HepG2 (cell line): Measurements from ENCODE around the gene STK17A. TPM values are rescaled to one million over a fixed set of nuclear protein-coding genes. Genes with fewer than 3 reads are reported as not detected.

Source experiments
- ATAC-seq: fragments of 200-7000 bp; cut with Tn5 transposase; 3 replicates; pipeline ENCODE4 v1.9.1; 2020; ENCODE audit warnings: mild to moderate bottlenecking, moderate library complexity
- BruUV-seq: library from RNA; stranded (reverse); fragments of 400-500 nt; replicated peaks from 2 replicates; lab custom pipeline; 2021; lab: Mats Ljungman, UMichigan
- CTCF ChIA-PET: fragments of 300-600 bp; formaldehyde crosslinking; extraction: SDS; loops from one replicate; lab custom pipeline; 2021; ENCODE audit warnings: low total read pairs, inconsistent platforms, low intra/inter-chr PET ratio; lab: Yijun Ruan, JAX
- POLR2A ChIA-PET: fragments of 350-600 bp; sonication (Branson Sonifier 250); formaldehyde crosslinking; loops from one replicate; lab custom pipeline; 2020; ENCODE audit warnings: antibody characterized with exemption, inconsistent platforms; lab: Yijun Ruan, JAX
- DNase-seq: peaks from one replicate; pipeline ENCODE4 v3.0.0-alpha.2; 2015; ENCODE audit warnings: low spot score
- FAIRE-seq: peaks from 3 replicates; lab custom pipeline; 2011; peaks lifted over from hg19 to GRCh38; lab: Jason Lieb, UNC
- H2AFZ ChIP-seq: one replicate; pipeline ENCODE4 v1.6.1; 2011; ENCODE audit warnings: low read length, inconsistent platforms
- H3K27ac ChIP-seq: fragments of 300-600 bp; 3 replicates; pipeline ENCODE4 v1.8.0; 2011; ENCODE audit warnings: mixed run types, mild to moderate bottlenecking, mixed read lengths, low read length, inconsistent platforms; ENCODE audit not compliant: insufficient read depth; ENCODE audit errors: extremely low read length
- H3K27me3 ChIP-seq, 2 experiments: fragments of 200-600 bp in 1 of 2; 2 replicates in 1 of 2; 3 replicates in 1 of 2; pipeline versions ENCODE4 v1.6.0 to v1.8.0; 2011; ENCODE audit warnings: low read length in 2 of 2, mild to moderate bottlenecking in 2 of 2, moderate library complexity in 2 of 2, inconsistent platforms in 1 of 2; ENCODE audit not compliant: insufficient read depth in 2 of 2, control insufficient read depth in 1 of 2
- H3K36me3 ChIP-seq, 2 experiments: fragments of 200-600 bp in 1 of 2; replicated peaks in 1 of 2; 2 replicates in 1 of 2; 3 replicates in 1 of 2; pipeline versions ENCODE4 v1.5.1 to v1.8.0; 2011; ENCODE audit warnings: low read length in 2 of 2, inconsistent platforms in 1 of 2; ENCODE audit not compliant: insufficient read depth in 2 of 2, control insufficient read depth in 1 of 2
- H3K4me1 ChIP-seq: 2 replicates; pipeline ENCODE4 v1.5.1; 2012; ENCODE audit warnings: low read length, inconsistent platforms; ENCODE audit not compliant: insufficient read depth
- H3K4me2 ChIP-seq: 2 replicates; pipeline ENCODE4 v1.6.0; 2011; ENCODE audit warnings: low read depth, low read length, inconsistent platforms
- H3K4me3 ChIP-seq, 3 experiments: fragments of 200-600 bp in 1 of 3; sonication (generic), shearing (Covaris generic) in 1 of 3; replicated peaks in 1 of 3; 2 replicates each; pipeline ENCODE4 v1.5.1; 2011 to 2016; ENCODE audit warnings: low read length in 3 of 3, inconsistent platforms in 2 of 3, low read depth in 2 of 3, mild to moderate bottlenecking in 2 of 3, control low read depth in 1 of 3, mixed read lengths in 1 of 3; ENCODE audit not compliant: insufficient read depth in 1 of 3
- H3K79me2 ChIP-seq: one replicate; pipeline ENCODE4 v1.6.1; 2011; ENCODE audit warnings: low read length, inconsistent platforms; ENCODE audit not compliant: insufficient read depth
- H3K9ac ChIP-seq: 2 replicates; pipeline ENCODE4 v1.6.0; 2011; ENCODE audit warnings: mild to moderate bottlenecking, low read depth, low read length, inconsistent platforms; ENCODE audit not compliant: insufficient read depth
- H3K9me3 ChIP-seq: 2 replicates; pipeline ENCODE4 v1.5.1; 2012; ENCODE audit warnings: mild to moderate bottlenecking, low read length
- H4K20me1 ChIP-seq: 2 replicates; pipeline ENCODE4 v1.6.0; 2011; ENCODE audit warnings: inconsistent platforms, mild to moderate bottlenecking, low read length, moderate library complexity; ENCODE audit not compliant: insufficient read depth
- CBX2 ChIP-seq, 2 experiments: fragments of 200-600 bp in 1 of 2; sonication (generic); formaldehyde crosslinking in 1 of 2; IDR thresholded peaks; 2 replicates each; pipeline versions ENCODE4 v1.7.0 to v1.8.1; 2018 to 2022; ENCODE audit warnings: low read depth in 2 of 2, low read length in 1 of 2, mild to moderate bottlenecking in 1 of 2, missing genetic modification reagents in 1 of 2
- HMG20A ChIP-seq: IDR thresholded peaks from 2 replicates; pipeline ENCODE4 v1.6.1; 2016; ENCODE audit warnings: borderline replicate concordance
- IKZF4 ChIP-seq: sonication (generic); formaldehyde crosslinking; IDR thresholded peaks from 2 replicates; pipeline ENCODE4 v1.5.1; 2020; ENCODE audit warnings: borderline replicate concordance, mild to moderate bottlenecking, low read depth, missing genetic modification reagents; ENCODE audit errors: not compliant biosample characterization
- RAD21 ChIP-seq: fragments of 450-650 bp; formaldehyde crosslinking; IDR thresholded peaks from 2 replicates; pipeline ENCODE4 v1.5.0; 2020; ENCODE audit warnings: mild to moderate bottlenecking
- SATB2 ChIP-seq: sonication (generic); formaldehyde crosslinking; IDR thresholded peaks from 2 replicates; pipeline ENCODE4 v1.5.0; 2020; ENCODE audit warnings: missing genetic modification reagents
- SRSF1 ChIP-seq: fragments of 200-400 bp; formaldehyde crosslinking; optimal IDR thresholded peaks from 2 replicates; pipeline ENCODE3; 2017; ENCODE audit warnings: mild to moderate bottlenecking, low read depth, low read length, moderate library complexity
- STAT5B ChIP-seq: sonication (generic); formaldehyde crosslinking; IDR thresholded peaks from 2 replicates; pipeline ENCODE4 v1.4.0; 2020; ENCODE audit warnings: missing genetic modification reagents
- TP53 ChIP-seq: sonication (generic); formaldehyde crosslinking; conservative IDR thresholded peaks from 2 replicates; pipeline ENCODE4 v1.4.0; 2020; ENCODE audit warnings: missing genetic modification reagents
- U2AF2 ChIP-seq: fragments of 200-400 bp; formaldehyde crosslinking; IDR thresholded peaks from 2 replicates; pipeline ENCODE4 v1.6.1; 2017; ENCODE audit warnings: low read depth, mild to moderate bottlenecking, low read length
- ZKSCAN1 ChIP-seq: fragments of 150-350 bp; IDR thresholded peaks from 2 replicates; pipeline ENCODE4 v1.6.1; 2014; ENCODE audit warnings: low read length
- ZNF296 ChIP-seq: sonication (generic); formaldehyde crosslinking; conservative IDR thresholded peaks from 2 replicates; pipeline ENCODE4 v1.5.0; 2020; ENCODE audit warnings: mild to moderate bottlenecking, missing genetic modification reagents
- ZNF558 ChIP-seq: sonication (generic); formaldehyde crosslinking; IDR thresholded peaks from 2 replicates; pipeline ENCODE4 v1.9.0; 2022; ENCODE audit warnings: mild to moderate bottlenecking, missing genetic modification reagents, borderline replicate concordance
- ZNF75D ChIP-seq: sonication (generic); formaldehyde crosslinking; IDR thresholded peaks from 2 replicates; pipeline ENCODE4 v1.8.1; 2023; ENCODE audit warnings: missing genetic modification reagents, mild to moderate bottlenecking, borderline replicate concordance
- ZNF761 ChIP-seq: sonication (generic); formaldehyde crosslinking; conservative IDR thresholded peaks from 2 replicates; pipeline ENCODE4 v1.4.0; 2020; ENCODE audit warnings: mild to moderate bottlenecking, missing genetic modification reagents
- ZNF776 ChIP-seq: sonication (generic); formaldehyde crosslinking; IDR thresholded peaks from 2 replicates; pipeline ENCODE4 v1.4.0; 2020; ENCODE audit warnings: mild to moderate bottlenecking, missing genetic modification reagents
- ZNF891 ChIP-seq: sonication (generic); formaldehyde crosslinking; IDR thresholded peaks from 2 replicates; pipeline ENCODE4 v1.5.0; 2020; ENCODE audit warnings: mild to moderate bottlenecking, missing genetic modification reagents
- WGBS: methylation state at CpG from one replicate; pipeline ENCODE4 v1.1.6; 2017; ENCODE audit warnings: low lambda C conversion rate; 5-methylcytosine and 5-hydroxymethylcytosine counted together
- in situ Hi-C: cut with HindIII; loops from 2 replicates; pipeline ENCODE4 v1.10.0; 2017; ENCODE audit warnings: low pct_unique_long_range_greater_than_20kb; ENCODE audit not compliant: extremely low pct_ligation_motif_present
- intact Hi-C: fragments of 100-400 bp; cut with micrococcal nuclease; formaldehyde crosslinking; loops from one replicate; pipeline ENCODE4 v1.10.0; 2022; ENCODE audit not compliant: unreplicated experiment
- polyA plus RNA-seq, 8 experiments: library from polyadenylated mRNA; depleted of rRNA in 3 of 8; stranded (reverse) in 7 of 8; unstranded in 1 of 8; fragments of >200 nt; fragmentation: Illumina TruSeq in 4 of 8; extraction: Trizol in 4 of 8; gene quantifications; 2 replicates each; pipeline versions ENCODE4 v1.2.1 to v1.2.3, GENCODE V29; 2011 to 2016; ENCODE audit warnings: low read depth in 4 of 8, missing spikeins in 1 of 8, mixed read lengths in 1 of 8; ENCODE audit not compliant: insufficient read depth in 1 of 8
- total RNA-seq, 5 experiments: library from RNA; depleted of rRNA; stranded (reverse); fragments of >200 nt; fragmentation: Illumina TruSeq; extraction: Trizol; gene quantifications; 2 replicates each; pipeline ENCODE4 v1.2.3, GENCODE V29; 2016; ENCODE audit warnings: low read depth in 1 of 5
- TF ChIP-seq, protein P1 (sequence below): sonication (generic); formaldehyde crosslinking; IDR thresholded peaks from 2 replicates; pipeline ENCODE4 v1.4.0; 2020; ENCODE audit warnings: mild to moderate bottlenecking, missing genetic modification reagents

STK17A gene
- total and polyA plus RNA-seq, 2 of the 13 experiments (the other 11 are each of a cell fraction or from before 2014, with no cell fraction given), result 18.6 to 24.3 TPM

DNA sequence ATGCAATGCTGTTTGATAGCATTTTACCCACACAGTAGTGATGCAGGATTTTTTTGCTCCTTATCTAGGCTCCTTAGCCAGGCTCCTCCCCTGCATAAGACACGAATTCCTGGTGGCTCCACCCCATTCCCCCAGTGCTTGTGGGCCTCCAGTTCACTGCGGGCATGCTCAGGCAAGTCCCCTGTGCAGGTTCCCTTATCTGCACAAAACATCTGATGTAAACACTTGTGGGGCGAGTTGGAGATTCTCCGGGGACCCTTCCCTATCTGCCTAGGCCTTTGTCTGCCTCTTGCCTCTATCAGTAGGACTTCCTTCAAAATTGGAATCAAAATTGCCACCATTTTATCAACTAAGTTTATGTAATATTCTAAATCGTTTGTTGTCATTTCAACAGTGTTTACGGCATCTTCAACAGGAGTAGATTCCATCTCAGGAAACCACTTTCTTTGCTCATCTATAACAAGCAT is 5.4 kb upstream of the STK17A start:
- Histone ChIP-seq H3K4me1 (peaks cover 25% of the 10 kb centered on the region), H3K9ac (no peak overlapping the region), H3K4me3 (no peak overlapping the region), H3K79me2 (no peaks in the 10 kb centered on the region), H3K27me3 (0 out of 5 replicates have a peak, but pooled peaks cover 0 to 5% of the 10 kb centered on the region in 2 experiments), H3K27ac (no peak overlapping the region), H3K4me2 (no peak overlapping the region), H2AFZ (no peak overlapping the region), H3K9me3 (no peaks in the 10 kb centered on the region), H3K36me3 (no peaks in the 10 kb centered on the region), H4K20me1 (no peaks in the 10 kb centered on the region)
- 68% methylated on average over 6 of the region's 6 CpGs for WGBS
- ATAC-seq (no peak), DNase-seq (no peak), FAIRE-seq (no peak)
- POLR2A ChIA-PET, result no interaction called here
- CTCF ChIA-PET, result no interaction called here
- TF ChIP-seq IKZF4 (no peak), TP53 (peak; percentile 98)
- intact Hi-C loops (no loop called here), in situ Hi-C loops (no loop called here)
- no TSS peak for BruUV-seq

DNA sequence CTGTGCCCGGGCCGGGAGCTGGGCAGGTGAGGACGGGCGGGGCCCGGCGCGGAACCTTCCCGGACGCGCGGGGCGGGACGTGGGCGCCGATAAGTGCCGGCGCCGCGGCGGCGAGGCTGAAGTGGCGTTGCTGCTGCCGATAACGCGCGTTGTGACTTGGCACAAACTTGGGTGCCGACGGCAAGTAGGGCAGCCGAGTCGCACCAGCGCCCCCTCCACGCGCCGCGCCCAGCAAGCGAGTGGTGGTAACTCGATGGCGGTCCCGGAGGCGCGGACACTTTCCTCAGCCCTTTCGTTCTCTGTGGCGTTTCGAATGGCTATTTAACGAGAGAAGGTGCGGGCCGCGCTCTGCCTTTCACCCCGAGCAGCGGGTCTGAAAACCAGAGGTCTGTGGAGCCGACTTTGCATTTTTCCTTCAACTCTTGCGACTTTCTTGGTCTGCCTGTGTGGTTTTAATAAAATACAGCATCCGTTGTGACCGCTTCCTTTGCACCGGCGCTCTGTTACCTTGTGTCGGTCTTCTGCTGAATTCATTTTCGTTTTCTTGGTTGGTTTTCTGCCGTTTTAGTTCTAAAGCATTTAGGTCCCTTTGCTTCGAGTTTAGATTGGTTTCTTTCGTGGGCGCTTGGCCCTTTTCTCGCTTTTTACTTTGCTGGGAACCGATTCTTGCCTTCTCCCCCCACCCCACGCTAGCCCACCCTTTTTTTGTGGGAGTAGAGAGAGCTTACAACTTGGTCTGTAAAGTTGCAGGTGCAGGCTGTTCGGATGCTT is 701 bp downstream of the STK17A start:
- Histone ChIP-seq H3K4me2 (peak overlapping the region; percentile 97), H3K79me2 (peaks cover 52% of the 10 kb centered on the region), H3K27me3 (peaks cover 0 to 5% of the 10 kb centered on the region in 2 experiments; a peak in 1 of 5 replicates), H3K36me3 (no peaks in the 10 kb centered on the region), H4K20me1 (peaks cover 18% of the 10 kb centered on the region), H2AFZ (no peak overlapping the region), H3K27ac (peak overlapping the region; percentile 75), H3K4me3 (peak overlapping the region; percentile 89 to 96 (median 93)), H3K4me1 (peaks cover 48% of the 10 kb centered on the region), H3K9ac (peak overlapping the region; percentile 84), H3K9me3 (no peaks in the 10 kb centered on the region)
- ChIA-PET POLR2A (interaction anchor here (0.6 to 2.4 kb wide), 23 partner anchors 7 to 322 kb away, joined by 3 to 39 read pairs (median 4); partner anchors contain the start of genes BLVRA, COA1 and MRPS24), CTCF (interaction anchor here (0.6 to 3.6 kb wide), 8 partner anchors 46 to 256 kb away, joined by 3 to 59 read pairs (median 4); no protein-coding TSS in a partner anchor)
- DNase-seq (peak; percentile 25), ATAC-seq (peak; percentile 63), FAIRE-seq (no peak)
- in situ Hi-C loops (loop anchor here (5.0 kb wide), 2 partner anchors 119 to 254 kb away; no protein-coding TSS in a partner anchor), intact Hi-C loops (loop anchor here (5.0 kb wide), 4 partner anchors 39 to 126 kb away; no protein-coding TSS in a partner anchor)
- BruUV-seq, result TSS peak; percentile 68
- WGBS, result 1% methylated on average over 20 of the region's 66 CpGs
- TF ChIP-seq ZKSCAN1 (no peak), SATB2 (no peak), ZNF296 (no peak), U2AF2 (no peak), CBX2 (IDR thresholded peaks at IDR 0.05; ENCODE audit: low read depth, low read length) (no peak), CBX2 (CRISPR knock-in tag; IDR thresholded peaks at IDR 0.05; ENCODE audit: low read depth) (no peak), ZNF891 (CRISPR knock-in tag) (0 out of 2 replicates have a peak, but pooled peaks have one; percentile 47), STAT5B (CRISPR knock-in tag) (no peak), ZNF75D (CRISPR knock-in tag) (no peak), ZNF558 (CRISPR knock-in tag) (no peak; the same call in 1 of the 2 replicates), RAD21 (CRISPR knock-in tag) (no peak), SRSF1 (no peak), ZNF761 (CRISPR knock-in tag) (no peak), HMG20A (CRISPR knock-in tag) (no peak), ZNF776 (CRISPR knock-in tag) (peak; percentile 75; the same call in 1 of the 2 replicates)
- TF ChIP-seq, protein P1, sequence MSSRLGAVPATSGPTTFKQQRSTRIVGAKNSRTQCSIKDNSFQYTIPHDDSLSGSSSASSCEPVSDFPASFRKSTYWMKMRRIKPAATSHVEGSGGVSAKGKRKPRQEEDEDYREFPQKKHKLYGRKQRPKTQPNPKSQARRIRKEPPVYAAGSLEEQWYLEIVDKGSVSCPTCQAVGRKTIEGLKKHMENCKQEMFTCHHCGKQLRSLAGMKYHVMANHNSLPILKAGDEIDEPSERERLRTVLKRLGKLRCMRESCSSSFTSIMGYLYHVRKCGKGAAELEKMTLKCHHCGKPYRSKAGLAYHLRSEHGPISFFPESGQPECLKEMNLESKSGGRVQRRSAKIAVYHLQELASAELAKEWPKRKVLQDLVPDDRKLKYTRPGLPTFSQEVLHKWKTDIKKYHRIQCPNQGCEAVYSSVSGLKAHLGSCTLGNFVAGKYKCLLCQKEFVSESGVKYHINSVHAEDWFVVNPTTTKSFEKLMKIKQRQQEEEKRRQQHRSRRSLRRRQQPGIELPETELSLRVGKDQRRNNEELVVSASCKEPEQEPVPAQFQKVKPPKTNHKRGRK (CRISPR knock-in tag), result no peak
